Mucosa of descending colon (tissue), 3 donors: Measurements from ENCODE around the gene GIPR. TPM values are rescaled to one million over a fixed set of nuclear protein-coding genes. Genes with fewer than 3 reads are reported as not detected.
"Not testable (repeated sequence)": the region's sequence is repeated elsewhere in the genome, so short reads cannot be mapped to it uniquely, and the experiment has no call there.

Experiments used
- ATAC-seq: fragments of 200-7000 bp; cut with Tn5 transposase; one replicate; pipeline ENCODE4 v1.9.1; 2020; ENCODE audit warnings: mild to moderate bottlenecking, moderate library complexity
- DNase-seq, 3 donors: peaks; one replicate each; pipeline ENCODE4 v3.0.0-alpha.2; 2020
- H3K36me3 ChIP-seq: fragments of 200-600 bp; one replicate; pipeline ENCODE4 v1.8.0; 2021; ENCODE audit warnings: low read depth, mild to moderate bottlenecking
- H3K4me1 ChIP-seq: fragments of 200-600 bp; one replicate; pipeline ENCODE4 v1.8.0; 2021; ENCODE audit warnings: low read depth, mild to moderate bottlenecking
- H3K4me3 ChIP-seq: fragments of 200-600 bp; one replicate; pipeline ENCODE4 v1.8.0; 2021; ENCODE audit warnings: mild to moderate bottlenecking
- H3K9me3 ChIP-seq: fragments of 200-600 bp; one replicate; pipeline ENCODE4 v1.8.0; 2021; ENCODE audit warnings: mild to moderate bottlenecking
- CTCF ChIP-seq: fragments of 200-600 bp; IDR thresholded peaks from one replicate; pipeline ENCODE4 v1.8.0; 2022; ENCODE audit warnings: antibody characterized with exemption, mild to moderate bottlenecking
- intact Hi-C, 2 donors: fragments of 100-400 bp; cut with DNase I in 1 of 2; cut with micrococcal nuclease in 1 of 2; formaldehyde crosslinking; loops; one replicate each; pipeline versions ENCODE4 v1.11.0 to v1.11.1; 2022; cut with DNase I, micrococcal nuclease
- total RNA-seq, 3 donors: library from RNA; stranded (reverse); fragmentation: NEBNext Ultra II Directional in 2 of 3; extraction: Animal tissue kit (Norgen Biotek cat#: 25700) in 2 of 3; gene quantifications; one replicate each; pipeline versions ENCODE4 v1.2.1 to v1.2.4, GENCODE V29; 2021 to 2023
- donor health status: DM: no; HTN: no; CAD: no; lungs with moderate emphysema.
- donor health status: DM: no; HTN: no; CAD: no.
- donor health status: DM: no; HTN: yes; CAD: no.

Gene GIPR
- total RNA-seq, 3 donors from 2014 or later: 6.8 to 19.4 (median 14.2) TPM

GRCh38 chr19:45676851-45677263 is 8.8 kb downstream of the GIPR start:
- TF ChIP-seq CTCF: no peak

GRCh38 chr19:45677351-45678230 is 9.6 kb downstream of the GIPR start:
- H3K36me3 ChIP-seq: no peaks in the 10 kb centered on the region
- ATAC-seq: peak; percentile 84
- intact Hi-C loops: no loop called here

More at GRCh38 chr19:45676851-45677263, 8.8 kb downstream of the GIPR start:
- ATAC-seq (peak; percentile 41), DNase-seq (peak; percentile 50 to 75 (median 75))
- Histone ChIP-seq H3K4me3 (no peak overlapping the region), H3K36me3 (no peaks in the 10 kb centered on the region), H3K4me1 (peaks cover 21% of the 10 kb centered on the region), H3K9me3 (no peaks in the 10 kb centered on the region)
- intact Hi-C loops: no loop called here

GRCh38 chr19:45681391-45682015 is 13.5 kb downstream of the GIPR start:
- H3K4me1 ChIP-seq: peaks cover 22% of the 10 kb centered on the region
- H3K4me3 ChIP-seq: no peak overlapping the region
- peak; percentile 98 for TF ChIP-seq CTCF
- intact Hi-C loops: no loop called here
- DNase-seq (peak; percentile 91 to 95 (median 92)), ATAC-seq (peak; percentile 90)
- no peaks in the 10 kb centered on the region for H3K36me3 ChIP-seq
- H3K9me3 ChIP-seq: no peaks in the 10 kb centered on the region

More at GRCh38 chr19:45677351-45678230, 9.6 kb downstream of the GIPR start:
- H3K4me1 ChIP-seq: peaks cover 22% of the 10 kb centered on the region
- TF ChIP-seq CTCF: no peak
- DNase-seq: peak; percentile 94 to 99 (median 97)
- H3K4me3 ChIP-seq: no peak overlapping the region
- no peaks in the 10 kb centered on the region for H3K9me3 ChIP-seq

GRCh38 chr19:45682117-45682516 is 14.1 kb downstream of the GIPR start:
- intact Hi-C loops: no loop called here

GRCh38 chr19:45682908-45683307 is 14.9 kb downstream of the GIPR start:
- intact Hi-C loops: no loop called here
- DNase-seq (no peak), ATAC-seq (no peak)
- Histone ChIP-seq H3K4me1 (peaks cover 14% of the 10 kb centered on the region), H3K4me3 (no peak overlapping the region), H3K36me3 (no peaks in the 10 kb centered on the region), H3K9me3 (no peaks in the 10 kb centered on the region)
- no peak for TF ChIP-seq CTCF

More at GRCh38 chr19:45682117-45682516, 14.1 kb downstream of the GIPR start:
- no peak overlapping the region for H3K4me3 ChIP-seq
- H3K4me1 ChIP-seq: peaks cover 17% of the 10 kb centered on the region
- TF ChIP-seq CTCF: no peak
- H3K36me3 ChIP-seq: no peaks in the 10 kb centered on the region
- ATAC-seq (no peak), DNase-seq (no peak)
- no peaks in the 10 kb centered on the region for H3K9me3 ChIP-seq

GRCh38 chr19:45685045-45685444 is 17.0 kb downstream of the GIPR start:
- H3K4me1 ChIP-seq, H3K36me3 ChIP-seq, H3K4me3 ChIP-seq, DNase-seq, ATAC-seq, intact Hi-C loops, H3K9me3 ChIP-seq: not testable (repeated sequence)
